ENCODE measurements around the gene CNOT3.

DNA sequence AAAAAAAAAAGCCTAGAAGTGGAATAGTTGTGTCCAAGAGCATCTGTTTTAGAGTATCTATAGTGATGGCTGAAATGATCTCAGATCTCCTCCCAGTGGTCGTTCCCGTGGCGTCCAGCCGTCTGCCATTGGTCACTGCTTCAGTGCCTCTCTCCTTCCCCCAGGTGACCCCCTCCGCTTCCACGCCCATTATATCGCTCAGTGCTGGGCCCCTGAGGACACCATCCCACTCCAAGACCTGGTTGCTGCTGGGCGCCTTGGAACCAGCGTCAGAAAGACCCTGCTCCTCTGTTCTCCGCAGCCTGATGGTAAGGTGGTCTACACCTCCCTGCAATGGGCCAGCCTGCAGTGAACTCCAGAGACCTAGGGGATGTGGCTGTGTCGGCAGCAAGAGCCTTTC, 55.4 kb downstream of the CNOT3 start:
- TF ChIP-seq, protein P1, sequence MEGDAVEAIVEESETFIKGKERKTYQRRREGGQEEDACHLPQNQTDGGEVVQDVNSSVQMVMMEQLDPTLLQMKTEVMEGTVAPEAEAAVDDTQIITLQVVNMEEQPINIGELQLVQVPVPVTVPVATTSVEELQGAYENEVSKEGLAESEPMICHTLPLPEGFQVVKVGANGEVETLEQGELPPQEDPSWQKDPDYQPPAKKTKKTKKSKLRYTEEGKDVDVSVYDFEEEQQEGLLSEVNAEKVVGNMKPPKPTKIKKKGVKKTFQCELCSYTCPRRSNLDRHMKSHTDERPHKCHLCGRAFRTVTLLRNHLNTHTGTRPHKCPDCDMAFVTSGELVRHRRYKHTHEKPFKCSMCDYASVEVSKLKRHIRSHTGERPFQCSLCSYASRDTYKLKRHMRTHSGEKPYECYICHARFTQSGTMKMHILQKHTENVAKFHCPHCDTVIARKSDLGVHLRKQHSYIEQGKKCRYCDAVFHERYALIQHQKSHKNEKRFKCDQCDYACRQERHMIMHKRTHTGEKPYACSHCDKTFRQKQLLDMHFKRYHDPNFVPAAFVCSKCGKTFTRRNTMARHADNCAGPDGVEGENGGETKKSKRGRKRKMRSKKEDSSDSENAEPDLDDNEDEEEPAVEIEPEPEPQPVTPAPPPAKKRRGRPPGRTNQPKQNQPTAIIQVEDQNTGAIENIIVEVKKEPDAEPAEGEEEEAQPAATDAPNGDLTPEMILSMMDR (IDR thresholded peaks at IDR 0.05): no peak
- TF ChIP-seq POLR2A (IDR thresholded peaks at IDR 0.05): no peak
